Pancreas (tissue), 10 donors: ENCODE results near the gene CEACAM1. TPM values are rescaled to one million over a fixed set of nuclear protein-coding genes. Genes with fewer than 3 reads are reported as not detected.
A peak's percentile ranks its signal among the peaks of the same experiment; 100 is the strongest.

Source experiments
- ATAC-seq, 4 donors: fragments of 200-7000 bp; cut with Tn5 transposase; one replicate each; pipeline versions ENCODE4 v1.8.0 to v1.9.1; 2020; ENCODE audit warnings: mild to moderate bottlenecking in 4 of 4, moderate library complexity in 4 of 4
- DNase-seq, 6 donors: peaks; one replicate each; pipeline ENCODE4 v3.0.0-alpha.2; 2020
- FAIRE-seq: peaks from 2 replicates; lab custom pipeline; 2012; peaks lifted over from hg19 to GRCh38; lab: Jason Lieb, UNC
- H3K27ac ChIP-seq, 4 donors: fragments of 200-600 bp; sonication (generic); 1 replicate in 3 of 4; 2 replicates in 1 of 4; pipeline versions ENCODE4 v1.5.0 to v1.8.0; 2020
- H3K27me3 ChIP-seq, 4 donors: fragments of 200-600 bp; one replicate each; pipeline ENCODE4 v1.8.0; 2021
- H3K36me3 ChIP-seq, 3 donors: fragments of 200-600 bp; sonication (generic) in 1 of 3; one replicate each; pipeline versions ENCODE4 v1.5.0 to v1.8.0; 2020 to 2021
- H3K4me1 ChIP-seq, 3 donors: fragments of 200-600 bp; one replicate each; pipeline ENCODE4 v1.8.0; 2021
- H3K4me3 ChIP-seq, 4 donors: fragments of 200-600 bp; sonication (generic) in 2 of 4; one replicate each; pipeline versions ENCODE4 v1.5.0 to v1.8.0; 2020 to 2021
- H3K9me3 ChIP-seq, 4 donors: fragments of 200-600 bp; one replicate each; pipeline ENCODE4 v1.8.0; 2021
- WGBS, 2 donors: extraction: QIAGEN DNeasy Blood & Tissue Kit; methylation state at CpG; one replicate each; pipeline ENCODE4 v1.1.7; 2013; 5-methylcytosine and 5-hydroxymethylcytosine counted together
- intact Hi-C, 3 donors: fragments of 100-400 bp; cut with DNase I; formaldehyde crosslinking; loops; one replicate each; pipeline versions ENCODE4 v1.11.1 to v1.14.2; 2022
- polyA plus RNA-seq, 2 donors: library from polyadenylated mRNA; stranded (reverse); fragments of 200-250 nt; gene quantifications; one replicate each; pipeline ENCODE4 v1.2.3, GENCODE V29; 2013
- total RNA-seq, 6 donors: library from RNA; stranded (reverse); fragmentation: NEBNext Ultra II Directional in 4 of 6; extraction: Animal tissue kit (Norgen Biotek cat#: 25700) in 4 of 6; gene quantifications; one replicate each; pipeline versions ENCODE4 v1.2.1 to v1.2.4, GENCODE V29; 2021 to 2023
- TF ChIP-seq, protein P1 (sequence below), 4 donors: fragments of 200-600 bp; sonication (generic) in 3 of 4; IDR thresholded peaks; one replicate each; pipeline versions ENCODE4 v1.5.0 to v1.8.0; 2021; ENCODE audit warnings: antibody characterized with exemption in 4 of 4
- donor health status: healthy with polysubstance abuse.
- donor health status: DM: no; HTN: no; CAD: no; lungs with moderate emphysema.
- donor health status: DM: no; HTN: no; CAD: no.
- donor health status: control.
- donor health status: control.
- donor health status: Bipolar disorder and iron deficiency.
- donor health status: DM: yes; HTN: yes; CAD: no.
- donor health status: DM: no; HTN: no; CAD: no.
- donor health status: DM: no; HTN: no; CAD: no.
- donor health status: DM: yes; HTN: yes; CAD: no.

The CEACAM1 gene
- total and polyA plus RNA-seq, 8 donors: 1.3 to 7.2 (median 1.9) TPM

DNA sequence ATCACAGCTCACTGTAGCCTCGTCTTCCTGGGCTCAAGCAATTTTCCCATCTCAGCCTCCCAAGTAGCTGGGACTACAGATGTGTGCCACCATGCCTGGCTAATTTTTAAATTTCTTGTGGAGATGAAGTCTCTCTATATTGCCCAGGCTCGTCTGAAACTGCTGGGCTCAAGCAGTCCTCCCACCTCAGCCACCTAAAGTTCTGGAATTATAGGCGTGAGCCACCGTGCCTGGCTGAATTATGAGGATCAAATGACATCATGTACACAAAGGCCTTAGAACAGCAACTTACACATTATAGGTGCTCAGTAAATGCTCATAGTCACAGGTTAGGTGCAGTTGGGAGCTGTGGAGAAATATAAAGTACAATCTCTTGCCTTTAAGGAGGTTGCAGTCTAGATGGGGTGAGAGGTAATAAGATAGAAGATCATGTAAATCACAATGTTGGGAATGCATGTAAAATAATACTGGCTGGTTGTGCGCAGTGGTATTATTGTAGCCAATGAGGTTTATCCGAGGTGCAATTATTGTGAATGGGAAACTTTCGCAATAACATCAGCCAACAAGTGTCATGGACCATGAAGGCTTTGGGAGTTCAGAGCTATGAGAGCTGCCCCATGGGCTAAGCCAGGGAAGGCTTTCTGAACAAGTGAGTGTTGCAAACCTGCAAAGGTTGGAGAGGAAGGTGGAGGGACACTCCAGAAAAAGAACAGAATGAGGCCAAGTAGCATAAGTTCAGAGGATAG, 55.7 kb downstream of the CEACAM1 start:
- intact Hi-C loops: no loop called here
- Histone ChIP-seq H3K36me3 (no peaks in the 10 kb centered on the region), H3K27me3 (no peaks in the 10 kb centered on the region), H3K4me1 (no peaks in the 10 kb centered on the region), H3K4me3 (no peak overlapping the region), H3K27ac (no peak overlapping the region), H3K9me3 (no peaks in the 10 kb centered on the region)
- WGBS, 2 donors: 91 to 92% methylated on average over 7 of the region's 7 CpGs
- ATAC-seq (no peak), DNase-seq (no peak), FAIRE-seq (no peak)
- TF ChIP-seq, protein P1, sequence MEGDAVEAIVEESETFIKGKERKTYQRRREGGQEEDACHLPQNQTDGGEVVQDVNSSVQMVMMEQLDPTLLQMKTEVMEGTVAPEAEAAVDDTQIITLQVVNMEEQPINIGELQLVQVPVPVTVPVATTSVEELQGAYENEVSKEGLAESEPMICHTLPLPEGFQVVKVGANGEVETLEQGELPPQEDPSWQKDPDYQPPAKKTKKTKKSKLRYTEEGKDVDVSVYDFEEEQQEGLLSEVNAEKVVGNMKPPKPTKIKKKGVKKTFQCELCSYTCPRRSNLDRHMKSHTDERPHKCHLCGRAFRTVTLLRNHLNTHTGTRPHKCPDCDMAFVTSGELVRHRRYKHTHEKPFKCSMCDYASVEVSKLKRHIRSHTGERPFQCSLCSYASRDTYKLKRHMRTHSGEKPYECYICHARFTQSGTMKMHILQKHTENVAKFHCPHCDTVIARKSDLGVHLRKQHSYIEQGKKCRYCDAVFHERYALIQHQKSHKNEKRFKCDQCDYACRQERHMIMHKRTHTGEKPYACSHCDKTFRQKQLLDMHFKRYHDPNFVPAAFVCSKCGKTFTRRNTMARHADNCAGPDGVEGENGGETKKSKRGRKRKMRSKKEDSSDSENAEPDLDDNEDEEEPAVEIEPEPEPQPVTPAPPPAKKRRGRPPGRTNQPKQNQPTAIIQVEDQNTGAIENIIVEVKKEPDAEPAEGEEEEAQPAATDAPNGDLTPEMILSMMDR (IDR thresholded peaks at IDR 0.05): no peak

DNA sequence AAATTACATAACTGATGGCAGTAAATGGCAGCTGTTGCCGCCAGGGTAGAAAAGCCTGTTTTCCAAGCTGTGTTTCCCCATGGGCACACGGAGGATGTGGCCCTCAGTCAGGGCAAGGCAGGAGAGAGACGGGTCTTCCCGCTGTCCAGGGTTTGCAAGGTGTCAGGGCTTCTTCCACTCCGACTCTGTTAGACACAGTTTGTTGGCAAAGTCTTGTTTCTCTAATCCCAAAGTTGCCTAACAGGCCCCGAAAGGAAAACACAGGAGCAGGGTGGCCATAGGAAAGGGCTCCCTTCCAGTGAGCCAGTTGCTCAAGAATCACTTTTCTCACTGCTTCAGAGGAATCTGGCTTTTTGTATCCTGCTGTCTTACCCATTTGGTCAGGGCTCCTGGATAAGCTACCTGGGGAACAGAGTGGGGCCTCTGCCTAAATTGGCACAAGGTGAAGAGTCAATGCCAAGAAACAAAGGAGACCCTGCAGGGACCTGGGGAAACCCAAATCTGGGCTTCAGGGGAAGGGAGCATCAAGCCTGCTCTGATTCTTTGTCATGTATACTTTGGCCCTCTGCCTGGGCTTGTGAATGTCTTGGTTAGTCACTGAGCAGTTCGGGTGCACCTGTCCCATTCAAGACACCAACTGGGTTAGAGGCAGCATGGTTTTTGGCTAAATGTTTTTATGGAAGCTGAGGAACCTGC, 56.6 kb downstream of the CEACAM1 start:
- H3K9me3 ChIP-seq: no peaks in the 10 kb centered on the region
- ATAC-seq (peak in 3 of 4 donors; percentile 55 to 73 (median 72)), FAIRE-seq (no peak), DNase-seq (peak in 1 of 6 donors; percentile 22)
- H3K27ac ChIP-seq: no peak overlapping the region
- no peaks in the 10 kb centered on the region for H3K4me1 ChIP-seq
- TF ChIP-seq, protein P1 (IDR thresholded peaks at IDR 0.05): no peak
- H3K36me3 ChIP-seq: no peaks in the 10 kb centered on the region
- no peak overlapping the region for H3K4me3 ChIP-seq
- H3K27me3 ChIP-seq: no peaks in the 10 kb centered on the region
- 40 to 46% methylated on average over 7 of the region's 7 CpGs for WGBS, 2 donors
- intact Hi-C loops: no loop called here

DNA sequence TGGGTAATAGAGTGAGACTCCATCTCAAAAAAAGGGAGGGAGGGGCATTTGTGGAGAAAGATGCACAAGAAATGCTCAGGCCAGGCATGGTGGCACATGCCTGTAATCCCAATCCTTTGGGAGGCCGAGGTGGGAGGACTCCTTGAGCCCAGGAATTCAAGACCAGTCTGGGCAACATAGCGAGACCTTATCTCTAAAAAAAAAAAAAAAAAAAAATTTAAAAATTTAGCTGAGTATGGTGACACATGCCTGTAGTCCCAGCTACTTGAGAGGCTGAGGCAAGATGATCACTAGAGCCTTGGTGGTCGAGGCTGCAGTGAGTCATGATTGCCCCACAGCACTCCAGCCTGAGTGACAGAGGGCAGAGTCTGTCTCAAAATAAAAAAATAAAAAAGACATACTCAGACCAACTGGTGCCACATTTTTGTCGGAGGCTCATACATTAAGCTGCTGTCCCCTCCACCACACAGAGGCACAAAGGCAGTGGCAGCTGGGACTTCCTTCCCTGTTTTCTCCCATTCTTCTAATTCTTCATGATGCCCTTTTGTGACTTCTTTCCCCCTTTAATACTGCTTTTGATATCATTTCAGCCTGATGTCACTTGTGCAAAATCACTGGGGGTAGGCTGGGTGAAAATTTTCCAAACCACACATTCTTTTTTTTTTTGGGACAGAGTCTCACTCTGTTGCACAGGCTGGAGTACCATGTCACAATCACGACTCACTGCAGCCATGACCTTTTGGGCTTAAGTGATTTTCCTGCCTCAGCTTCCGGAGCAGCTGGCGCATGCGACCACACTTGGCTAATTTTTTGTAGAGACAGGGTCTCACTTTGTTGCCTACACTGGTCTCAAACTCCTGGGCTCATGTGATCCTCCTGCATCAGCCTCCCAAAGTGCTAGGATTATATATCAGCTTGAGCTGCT, 58.7 kb downstream of the CEACAM1 start:
- Histone ChIP-seq H3K27ac (no peak overlapping the region), H3K27me3 (no peaks in the 10 kb centered on the region), H3K4me3 (no peak overlapping the region), H3K9me3 (no peaks in the 10 kb centered on the region), H3K4me1 (no peaks in the 10 kb centered on the region), H3K36me3 (no peaks in the 10 kb centered on the region)
- no peak for ATAC-seq
- intact Hi-C loops: no loop called here
- no peak for FAIRE-seq
- WGBS, 2 donors: 80 to 84% methylated on average over 8 of the region's 8 CpGs
- no peak for DNase-seq
- TF ChIP-seq, protein P1 (IDR thresholded peaks at IDR 0.05): no peak

DNA sequence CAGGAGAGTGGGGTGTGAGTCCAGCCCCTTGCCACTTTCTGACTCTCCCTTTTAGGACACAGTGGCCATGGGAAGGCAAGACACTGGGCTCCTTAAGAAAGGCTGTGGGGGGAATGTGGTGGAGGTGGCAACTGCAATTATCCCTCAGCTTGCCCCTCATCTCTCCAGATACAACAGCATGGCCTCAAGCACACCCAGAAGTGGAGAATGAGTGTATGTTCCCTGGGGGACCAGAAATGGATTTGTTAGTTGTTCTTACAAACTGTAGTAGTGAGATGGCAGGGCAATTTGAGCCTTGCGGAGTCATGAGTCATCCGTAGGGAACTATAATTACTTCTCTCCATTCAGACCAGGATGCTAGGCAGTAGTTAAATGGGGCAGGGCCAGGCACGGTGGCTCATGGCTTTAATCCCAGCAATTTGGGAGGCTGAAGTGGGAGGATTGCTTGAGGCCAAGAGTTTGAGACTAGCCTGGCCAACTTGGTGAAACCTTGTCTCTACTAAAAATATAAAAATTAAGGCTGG, 59.9 kb downstream of the CEACAM1 start:
- no peaks in the 10 kb centered on the region for H3K9me3 ChIP-seq
- H3K27ac ChIP-seq: no peak overlapping the region
- no peaks in the 10 kb centered on the region for H3K36me3 ChIP-seq
- WGBS, 2 donors: 75 to 76% methylated on average over 3 of the region's 3 CpGs
- H3K4me3 ChIP-seq: no peak overlapping the region
- no peaks in the 10 kb centered on the region for H3K27me3 ChIP-seq
- H3K4me1 ChIP-seq: no peaks in the 10 kb centered on the region
- no peak for FAIRE-seq
- DNase-seq: no peak
- intact Hi-C loops: no loop called here
- TF ChIP-seq, protein P1 (IDR thresholded peaks at IDR 0.05): no peak
- no peak for ATAC-seq
